GM18517 (cell line): ENCODE measurements around the gene MSH3.
"Not testable (repeated sequence)": the region's sequence is repeated elsewhere in the genome, so short reads cannot be mapped to it uniquely, and the experiment has no call there.

Experiments used
- ATAC-seq: cut with Tn5 transposase; IDR thresholded peaks from one replicate; pipeline ENCODE4 v1.9.1; 2021; ENCODE audit warnings: mild to moderate bottlenecking, moderate library complexity; ENCODE audit not compliant: unreplicated experiment

Gene MSH3

GRCh38 chr5:80655231-80655774 lies 851 bp downstream of the MSH3 start:
- ATAC-seq = no peak

- no peak for ATAC-seq
Measured at GRCh38 chr5:80656425-80656824, 2.0 kb downstream of the MSH3 start.

- ATAC-seq = no peak
Measured at GRCh38 chr5:80659106-80659505, 4.7 kb downstream of the MSH3 start.

- ATAC-seq = not testable (repeated sequence)
Measured at GRCh38 chr5:80660661-80661060, 6.2 kb downstream of the MSH3 start.

GRCh38 chr5:80662108-80662507 lies 7.7 kb downstream of the MSH3 start:
- no peak for ATAC-seq

- ATAC-seq = no peak
Measured at GRCh38 chr5:80665057-80665456, 10.6 kb downstream of the MSH3 start.

GRCh38 chr5:80667384-80667783 lies 12.9 kb downstream of the MSH3 start:
- no peak for ATAC-seq

GRCh38 chr5:80668016-80668969 lies 13.8 kb downstream of the MSH3 start:
- no peak for ATAC-seq

- peak; percentile 64 for ATAC-seq
Measured at GRCh38 chr5:80672140-80672736, 17.8 kb downstream of the MSH3 start.

- no peak for ATAC-seq
Measured at GRCh38 chr5:80676706-80677105, 22.3 kb downstream of the MSH3 start.

- no peak for ATAC-seq
Measured at GRCh38 chr5:80686757-80687156, 32.3 kb downstream of the MSH3 start.

GRCh38 chr5:80688648-80689420 lies 34.4 kb downstream of the MSH3 start:
- no peak for ATAC-seq

- no peak for ATAC-seq
Measured at GRCh38 chr5:80689627-80690026, 35.2 kb downstream of the MSH3 start.

- no peak for ATAC-seq
Measured at GRCh38 chr5:80695666-80696065, 41.2 kb downstream of the MSH3 start.

- no peak for ATAC-seq
Measured at GRCh38 chr5:80696450-80696849, 42.0 kb downstream of the MSH3 start.

GRCh38 chr5:80697100-80697499 lies 42.6 kb downstream of the MSH3 start:
- ATAC-seq = no peak

- ATAC-seq = no peak
Measured at GRCh38 chr5:80698369-80698768, 43.9 kb downstream of the MSH3 start.

GRCh38 chr5:80701597-80701996 lies 47.1 kb downstream of the MSH3 start:
- ATAC-seq = no peak

GRCh38 chr5:80703291-80703690 lies 48.8 kb downstream of the MSH3 start:
- no peak for ATAC-seq

GRCh38 chr5:80703747-80704146 lies 49.3 kb downstream of the MSH3 start:
- ATAC-seq = no peak

GRCh38 chr5:80704221-80704620 lies 49.8 kb downstream of the MSH3 start:
- no peak for ATAC-seq
